Adrenal gland (tissue), 5 donors: Measurements from ENCODE around the gene TRAF3.

Experiments
- POLR2A ChIP-seq, 2 donors: fragments of 450-650 bp; IDR thresholded peaks; one replicate each; pipeline ENCODE4 v1.6.1; 2017; ENCODE audit warnings: antibody characterized with exemption in 2 of 2, mild to moderate bottlenecking in 2 of 2, moderate library complexity in 1 of 2
- TF ChIP-seq, protein P1 (sequence below), 6 experiments: fragments of 450-650 bp in 4 of 6; fragments of 200-600 bp in 2 of 6; sonication (generic) in 1 of 6; IDR thresholded peaks; 1 replicate in 5 of 6; 2 replicates in 1 of 6; pipeline versions ENCODE4 v1.5.1 to v1.8.0; 2016 to 2021; ENCODE audit warnings: antibody characterized with exemption in 6 of 6, mild to moderate bottlenecking in 2 of 6, moderate library complexity in 1 of 6
- donor health status: DM: no; HTN: no; CAD: no.

GRCh38 chr14:102817318-102817717 is 40.1 kb downstream of the TRAF3 start:
- TF ChIP-seq, protein P1, sequence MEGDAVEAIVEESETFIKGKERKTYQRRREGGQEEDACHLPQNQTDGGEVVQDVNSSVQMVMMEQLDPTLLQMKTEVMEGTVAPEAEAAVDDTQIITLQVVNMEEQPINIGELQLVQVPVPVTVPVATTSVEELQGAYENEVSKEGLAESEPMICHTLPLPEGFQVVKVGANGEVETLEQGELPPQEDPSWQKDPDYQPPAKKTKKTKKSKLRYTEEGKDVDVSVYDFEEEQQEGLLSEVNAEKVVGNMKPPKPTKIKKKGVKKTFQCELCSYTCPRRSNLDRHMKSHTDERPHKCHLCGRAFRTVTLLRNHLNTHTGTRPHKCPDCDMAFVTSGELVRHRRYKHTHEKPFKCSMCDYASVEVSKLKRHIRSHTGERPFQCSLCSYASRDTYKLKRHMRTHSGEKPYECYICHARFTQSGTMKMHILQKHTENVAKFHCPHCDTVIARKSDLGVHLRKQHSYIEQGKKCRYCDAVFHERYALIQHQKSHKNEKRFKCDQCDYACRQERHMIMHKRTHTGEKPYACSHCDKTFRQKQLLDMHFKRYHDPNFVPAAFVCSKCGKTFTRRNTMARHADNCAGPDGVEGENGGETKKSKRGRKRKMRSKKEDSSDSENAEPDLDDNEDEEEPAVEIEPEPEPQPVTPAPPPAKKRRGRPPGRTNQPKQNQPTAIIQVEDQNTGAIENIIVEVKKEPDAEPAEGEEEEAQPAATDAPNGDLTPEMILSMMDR (IDR thresholded peaks at IDR 0.05), result no peak
- TF ChIP-seq POLR2A (IDR thresholded peaks at IDR 0.05), result no peak
